ENCODE results near the gene PTH2R. TPM values are rescaled to one million over a fixed set of nuclear protein-coding genes. Genes with fewer than 3 reads are reported as not detected.
"Not testable (repeated sequence)": the region's sequence is repeated elsewhere in the genome, so short reads cannot be mapped to it uniquely, and the experiment has no call there.

The PTH2R gene
- total RNA-seq, 2 experiments from 2014 or later, result not detected

- no peak for TF ChIP-seq CTCF (IDR thresholded peaks at IDR 0.05)
- intact Hi-C loops (cut with micrococcal nuclease), result no loop called here
- CTCF ChIA-PET, result no interaction called here
- H3K4me3 Mint-ChIP-seq, result no peak overlapping the region
- peaks cover 10% of the 10 kb centered on the region for H3K27me3 Mint-ChIP-seq
- POLR2A ChIA-PET, result no interaction called here
- no peaks in the 10 kb centered on the region for H3K9me3 Mint-ChIP-seq
- DNase-seq, result no peak
- H3K4me1 Mint-ChIP-seq (ENCODE audit: low read depth), result no peaks in the 10 kb centered on the region
- H3K36me3 Mint-ChIP-seq (ENCODE audit: low read depth), result no peaks in the 10 kb centered on the region
- no peak overlapping the region for H3K27ac Mint-ChIP-seq
- ATAC-seq, result no peak
Observed at GRCh38 chr2:208370881-208371633, 35.5 kb upstream of the PTH2R start.

GRCh38 chr2:208371634-208371935, 35.0 kb upstream of the PTH2R start:
- Mint-ChIP-seq H3K4me1 (ENCODE audit: low read depth) (no peaks in the 10 kb centered on the region), H3K27ac (no peak overlapping the region), H3K36me3 (ENCODE audit: low read depth) (no peaks in the 10 kb centered on the region), H3K9me3 (no peaks in the 10 kb centered on the region), H3K4me3 (no peak overlapping the region), H3K27me3 (peaks cover 10% of the 10 kb centered on the region)
- CTCF ChIA-PET, result no interaction called here
- intact Hi-C loops (cut with micrococcal nuclease), result no loop called here
- TF ChIP-seq CTCF (IDR thresholded peaks at IDR 0.05), result no peak
- POLR2A ChIA-PET, result no interaction called here
- ATAC-seq (no peak), DNase-seq (no peak)

- intact Hi-C loops (cut with micrococcal nuclease), result no loop called here
- Mint-ChIP-seq H3K4me3 (no peak overlapping the region), H3K4me1 (ENCODE audit: low read depth) (no peaks in the 10 kb centered on the region), H3K9me3 (no peaks in the 10 kb centered on the region), H3K36me3 (ENCODE audit: low read depth) (no peaks in the 10 kb centered on the region), H3K27ac (no peak overlapping the region), H3K27me3 (peaks cover 10% of the 10 kb centered on the region)
- CTCF ChIA-PET, result interaction anchor here (0.8 to 1.4 kb wide), 6 partner anchors 10 to 69 kb away, joined by 3 to 5 read pairs (median 4); no protein-coding TSS in a partner anchor
- ATAC-seq (peak; percentile 61), DNase-seq (peak; percentile 43)
- POLR2A ChIA-PET, result no interaction called here
- peak; percentile 83 for TF ChIP-seq CTCF (IDR thresholded peaks at IDR 0.05)
Observed at GRCh38 chr2:208373460-208374089, 33.0 kb upstream of the PTH2R start.

GRCh38 chr2:208375491-208376068, 31.0 kb upstream of the PTH2R start:
- Mint-ChIP-seq H3K27ac (no peak overlapping the region), H3K4me3 (no peak overlapping the region), H3K36me3 (ENCODE audit: low read depth) (no peaks in the 10 kb centered on the region), H3K4me1 (ENCODE audit: low read depth) (no peaks in the 10 kb centered on the region), H3K9me3 (no peaks in the 10 kb centered on the region), H3K27me3 (peaks cover 13% of the 10 kb centered on the region)
- CTCF ChIA-PET, result interaction anchor here (0.8 to 0.9 kb wide), 3 partner anchors 9 to 17 kb away, joined by 3 read pairs; no protein-coding TSS in a partner anchor
- TF ChIP-seq CTCF (IDR thresholded peaks at IDR 0.05), result no peak
- POLR2A ChIA-PET, result no interaction called here
- DNase-seq (no peak), ATAC-seq (no peak)
- intact Hi-C loops (cut with micrococcal nuclease), result no loop called here

- H3K4me1 Mint-ChIP-seq (ENCODE audit: low read depth); DNase-seq; POLR2A ChIA-PET; H3K4me3 Mint-ChIP-seq; H3K36me3 Mint-ChIP-seq (ENCODE audit: low read depth); ATAC-seq; CTCF ChIA-PET; H3K27ac Mint-ChIP-seq; intact Hi-C loops (cut with micrococcal nuclease); H3K9me3 Mint-ChIP-seq: not testable (repeated sequence)
- peaks cover 13% of the 10 kb centered on the region for H3K27me3 Mint-ChIP-seq
Observed at GRCh38 chr2:208377344-208377860, 29.2 kb upstream of the PTH2R start.

Data from activated CD8-positive, alpha-beta T cell treated with anti-CD3 and anti-CD28 coated beads for 36 hours (primary cell).